NB4 (cell line): Measurements from ENCODE around the gene HLCS.

Experiments used
- POLR2A ChIP-seq: IDR thresholded peaks from 2 replicates; pipeline ENCODE4 v1.6.1; 2011; ENCODE audit warnings: mild to moderate bottlenecking; ENCODE audit not compliant: insufficient read length; ENCODE audit errors: extremely low read depth
- TF ChIP-seq, protein P1 (sequence below): IDR thresholded peaks from one replicate; pipeline ENCODE4 v1.5.1; 2012; ENCODE audit warnings: low read depth, low read length

- TF ChIP-seq, protein P1, sequence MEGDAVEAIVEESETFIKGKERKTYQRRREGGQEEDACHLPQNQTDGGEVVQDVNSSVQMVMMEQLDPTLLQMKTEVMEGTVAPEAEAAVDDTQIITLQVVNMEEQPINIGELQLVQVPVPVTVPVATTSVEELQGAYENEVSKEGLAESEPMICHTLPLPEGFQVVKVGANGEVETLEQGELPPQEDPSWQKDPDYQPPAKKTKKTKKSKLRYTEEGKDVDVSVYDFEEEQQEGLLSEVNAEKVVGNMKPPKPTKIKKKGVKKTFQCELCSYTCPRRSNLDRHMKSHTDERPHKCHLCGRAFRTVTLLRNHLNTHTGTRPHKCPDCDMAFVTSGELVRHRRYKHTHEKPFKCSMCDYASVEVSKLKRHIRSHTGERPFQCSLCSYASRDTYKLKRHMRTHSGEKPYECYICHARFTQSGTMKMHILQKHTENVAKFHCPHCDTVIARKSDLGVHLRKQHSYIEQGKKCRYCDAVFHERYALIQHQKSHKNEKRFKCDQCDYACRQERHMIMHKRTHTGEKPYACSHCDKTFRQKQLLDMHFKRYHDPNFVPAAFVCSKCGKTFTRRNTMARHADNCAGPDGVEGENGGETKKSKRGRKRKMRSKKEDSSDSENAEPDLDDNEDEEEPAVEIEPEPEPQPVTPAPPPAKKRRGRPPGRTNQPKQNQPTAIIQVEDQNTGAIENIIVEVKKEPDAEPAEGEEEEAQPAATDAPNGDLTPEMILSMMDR: no peak
- no peak for TF ChIP-seq POLR2A
These were observed 83.7 kb downstream of the HLCS start for GRCh38 chr21:36882776-36883175.
